Activated naive CD4-positive, alpha-beta T cell treated with anti-CD3 and anti-CD28 coated beads, Interleukin-2, amount 50 U/mL, for 24 hours (primary cell): ENCODE data around the gene ATP8B3.

Experiments used
- H3K27ac Mint-ChIP-seq: one replicate; pipeline ENCODE4 v1.8.0; 2021; ENCODE audit warnings: mild to moderate bottlenecking, mixed read lengths
- H3K27me3 Mint-ChIP-seq: one replicate; pipeline ENCODE4 v1.8.0; 2021; ENCODE audit warnings: mixed read lengths
- H3K36me3 Mint-ChIP-seq: one replicate; pipeline ENCODE4 v1.8.0; 2021; ENCODE audit warnings: mixed read lengths
- H3K4me1 Mint-ChIP-seq: one replicate; pipeline ENCODE4 v1.8.0; 2021; ENCODE audit warnings: mixed read lengths
- H3K4me3 Mint-ChIP-seq: one replicate; pipeline ENCODE4 v1.8.0; 2021; ENCODE audit warnings: mild to moderate bottlenecking, mixed read lengths
- H3K9me3 Mint-ChIP-seq: one replicate; pipeline ENCODE4 v1.8.0; 2021; ENCODE audit warnings: mixed read lengths

Gene ATP8B3

DNA sequence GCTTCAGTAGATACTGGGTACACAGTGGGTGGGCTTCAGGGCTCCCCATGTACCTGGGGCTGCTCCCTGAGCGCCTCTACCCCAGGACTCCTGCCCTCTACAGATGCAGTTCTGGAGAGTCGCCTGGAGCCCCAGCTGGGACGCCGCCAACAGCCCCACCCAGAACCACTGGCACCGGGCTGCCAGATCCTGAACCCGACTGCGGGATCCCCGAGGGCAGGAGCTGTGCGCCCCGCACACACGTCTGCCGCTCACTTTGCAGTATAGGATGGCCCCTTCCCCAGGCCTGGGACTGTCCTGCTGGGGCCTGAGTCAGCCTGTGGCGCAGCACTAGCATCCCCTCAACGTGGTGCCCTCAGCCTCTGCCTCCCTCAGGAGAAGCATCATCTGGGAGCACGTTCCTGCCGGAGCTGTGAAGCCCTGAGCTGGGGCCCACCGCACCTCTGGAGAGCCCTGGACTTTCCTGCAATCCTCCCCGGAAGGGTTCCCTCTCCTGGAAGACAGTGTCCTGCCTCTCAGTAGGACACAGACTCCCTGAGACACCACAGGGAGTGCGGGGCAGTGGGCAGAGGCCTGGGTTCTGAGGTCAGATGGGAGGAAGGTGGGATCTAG lies 32.5 kb upstream of the ATP8B3 start:
- Mint-ChIP-seq H3K27me3 (no peaks in the 10 kb centered on the region), H3K36me3 (no peaks in the 10 kb centered on the region), H3K9me3 (no peaks in the 10 kb centered on the region), H3K27ac (no peak overlapping the region), H3K4me3 (no peak overlapping the region), H3K4me1 (peaks cover 72% of the 10 kb centered on the region)

DNA sequence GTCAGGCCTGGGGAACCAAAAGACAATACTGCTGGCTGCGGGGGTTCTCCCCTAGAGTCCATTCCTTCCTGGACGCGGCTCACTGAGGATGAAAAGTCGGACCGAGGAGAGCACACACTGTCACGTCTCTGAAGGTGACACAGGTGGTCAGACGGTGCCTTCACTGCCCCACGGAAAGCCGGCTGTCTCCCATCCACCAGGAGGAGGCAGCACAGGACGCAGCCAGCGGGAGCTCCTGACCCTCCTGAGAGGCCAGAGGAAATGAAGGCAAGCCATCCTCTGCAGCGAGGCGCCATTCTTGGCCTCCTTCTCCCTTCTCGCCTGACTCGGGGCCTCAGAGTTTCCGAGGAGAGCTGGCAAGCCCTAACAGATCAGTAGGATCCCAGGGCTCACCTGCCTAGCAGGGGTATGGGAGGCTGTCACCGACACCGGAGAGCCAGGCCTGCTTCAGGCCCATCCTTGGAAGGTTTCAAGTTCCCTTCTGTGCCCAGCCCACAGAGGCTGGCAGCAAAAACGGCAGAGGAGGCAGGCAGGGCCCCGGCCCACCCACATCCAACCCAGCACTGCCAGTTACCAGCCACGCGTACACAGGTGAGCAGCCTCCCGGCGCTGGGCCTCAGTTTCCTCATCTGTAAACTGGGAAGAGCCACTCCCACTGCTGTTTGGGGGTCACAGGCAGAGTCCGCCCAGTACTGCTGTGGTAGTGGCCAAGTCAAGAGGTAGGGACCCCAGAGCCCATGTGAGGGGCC lies 31.7 kb upstream of the ATP8B3 start:
- Mint-ChIP-seq H3K4me3 (peak overlapping the region; percentile 26), H3K27ac (no peak overlapping the region), H3K36me3 (no peaks in the 10 kb centered on the region)

DNA sequence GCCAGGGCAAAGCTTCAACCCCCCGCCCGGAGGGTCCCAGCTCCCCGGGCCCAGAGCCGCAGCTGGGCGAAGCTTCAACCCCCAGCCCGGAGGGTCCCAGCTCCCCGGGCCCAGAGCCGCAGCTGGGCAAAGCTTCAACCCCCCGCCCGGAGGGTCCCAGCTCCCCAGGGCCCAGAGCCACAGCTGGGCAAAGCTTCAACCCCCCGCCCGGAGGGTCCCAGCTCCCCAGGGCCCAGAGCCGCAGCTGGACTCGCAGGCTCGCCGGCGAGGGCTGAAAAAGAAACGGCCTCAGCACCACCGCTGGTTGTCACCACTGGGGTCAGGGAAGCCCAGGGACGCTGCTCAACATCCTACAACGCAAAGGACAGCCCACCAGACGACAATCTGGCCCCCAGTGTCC lies 31.0 kb upstream of the ATP8B3 start:
- H3K4me1 Mint-ChIP-seq: peaks cover 64% of the 10 kb centered on the region
- H3K9me3 Mint-ChIP-seq: no peaks in the 10 kb centered on the region
- H3K4me3 Mint-ChIP-seq: no peak overlapping the region
- H3K27me3 Mint-ChIP-seq: no peaks in the 10 kb centered on the region
- no peak overlapping the region for H3K27ac Mint-ChIP-seq
- H3K36me3 Mint-ChIP-seq: no peaks in the 10 kb centered on the region

More for the DNA sequence above, 31.7 kb upstream of the ATP8B3 start:
- H3K4me1 Mint-ChIP-seq: peaks cover 66% of the 10 kb centered on the region
- H3K27me3 Mint-ChIP-seq: no peaks in the 10 kb centered on the region
- no peaks in the 10 kb centered on the region for H3K9me3 Mint-ChIP-seq

DNA sequence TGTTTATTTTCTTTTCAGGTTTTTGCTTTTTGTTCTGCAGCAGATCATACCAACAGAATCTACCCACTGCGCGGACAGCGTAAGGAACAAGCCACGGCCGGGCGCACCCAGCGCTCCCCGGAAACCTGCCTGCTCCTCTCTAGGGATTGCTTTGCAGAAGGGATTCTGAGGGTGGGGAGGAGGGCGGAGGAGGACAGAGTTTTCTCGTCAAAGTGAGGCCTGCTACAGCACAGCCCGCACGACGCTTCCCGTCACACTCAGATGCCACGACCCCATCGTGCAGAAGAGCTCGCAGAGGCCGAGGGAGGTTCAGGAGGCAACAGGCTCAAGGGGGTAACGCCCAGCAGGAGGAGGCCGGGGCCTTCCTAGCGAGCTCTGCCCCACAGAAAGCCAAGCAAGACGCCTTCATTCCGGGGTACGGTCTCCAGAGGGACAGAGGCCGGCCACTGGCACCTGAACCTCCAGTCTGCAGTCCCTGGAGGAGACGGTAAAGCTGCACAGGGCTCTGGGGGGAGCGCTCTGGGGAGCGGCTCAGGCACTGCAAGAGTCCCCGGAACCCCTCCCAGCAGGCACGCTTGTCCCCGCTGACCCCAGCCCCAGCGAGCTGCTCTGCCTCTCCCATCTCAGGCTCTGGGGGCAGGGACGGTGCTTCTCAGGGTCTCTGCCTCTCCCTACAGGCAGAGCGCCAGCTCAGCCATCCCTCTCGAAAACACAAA lies 29.3 kb upstream of the ATP8B3 start:
- no peaks in the 10 kb centered on the region for H3K9me3 Mint-ChIP-seq
- H3K4me3 Mint-ChIP-seq: no peak overlapping the region
- no peaks in the 10 kb centered on the region for H3K36me3 Mint-ChIP-seq
- no peaks in the 10 kb centered on the region for H3K27me3 Mint-ChIP-seq
- H3K4me1 Mint-ChIP-seq: peaks cover 59% of the 10 kb centered on the region
- no peak overlapping the region for H3K27ac Mint-ChIP-seq

DNA sequence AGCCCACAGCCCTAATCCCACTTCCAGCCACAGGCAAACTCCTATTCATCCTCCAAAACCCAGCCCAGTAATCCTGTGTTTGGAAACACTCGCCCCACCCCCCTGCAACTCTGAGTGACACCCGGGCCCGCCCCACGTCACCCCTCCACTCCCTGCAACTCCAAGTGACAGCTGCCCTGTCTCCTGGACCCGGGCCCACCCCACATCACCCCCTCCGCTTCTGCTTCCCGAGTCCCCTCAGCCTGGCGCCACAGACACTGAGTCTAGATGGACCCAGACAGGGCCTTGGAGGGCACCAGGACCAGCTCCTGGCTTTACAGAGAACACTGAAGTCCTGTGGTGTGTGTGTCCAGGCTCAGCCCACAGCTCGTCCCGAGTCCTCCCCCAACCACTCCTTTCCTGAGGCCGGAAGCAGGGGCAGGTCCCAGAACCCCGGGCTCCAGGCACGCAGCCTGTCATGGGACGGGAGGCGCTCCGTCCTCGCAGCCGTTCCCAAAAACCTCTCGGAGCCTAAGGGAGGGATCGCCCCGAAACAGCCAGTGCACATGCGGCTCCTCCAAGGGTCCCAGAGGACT lies 28.6 kb upstream of the ATP8B3 start:
- no peaks in the 10 kb centered on the region for H3K9me3 Mint-ChIP-seq
- H3K27ac Mint-ChIP-seq: no peak overlapping the region
- no peaks in the 10 kb centered on the region for H3K36me3 Mint-ChIP-seq
- H3K4me3 Mint-ChIP-seq: no peak overlapping the region
- H3K4me1 Mint-ChIP-seq: peaks cover 56% of the 10 kb centered on the region
- no peaks in the 10 kb centered on the region for H3K27me3 Mint-ChIP-seq

DNA sequence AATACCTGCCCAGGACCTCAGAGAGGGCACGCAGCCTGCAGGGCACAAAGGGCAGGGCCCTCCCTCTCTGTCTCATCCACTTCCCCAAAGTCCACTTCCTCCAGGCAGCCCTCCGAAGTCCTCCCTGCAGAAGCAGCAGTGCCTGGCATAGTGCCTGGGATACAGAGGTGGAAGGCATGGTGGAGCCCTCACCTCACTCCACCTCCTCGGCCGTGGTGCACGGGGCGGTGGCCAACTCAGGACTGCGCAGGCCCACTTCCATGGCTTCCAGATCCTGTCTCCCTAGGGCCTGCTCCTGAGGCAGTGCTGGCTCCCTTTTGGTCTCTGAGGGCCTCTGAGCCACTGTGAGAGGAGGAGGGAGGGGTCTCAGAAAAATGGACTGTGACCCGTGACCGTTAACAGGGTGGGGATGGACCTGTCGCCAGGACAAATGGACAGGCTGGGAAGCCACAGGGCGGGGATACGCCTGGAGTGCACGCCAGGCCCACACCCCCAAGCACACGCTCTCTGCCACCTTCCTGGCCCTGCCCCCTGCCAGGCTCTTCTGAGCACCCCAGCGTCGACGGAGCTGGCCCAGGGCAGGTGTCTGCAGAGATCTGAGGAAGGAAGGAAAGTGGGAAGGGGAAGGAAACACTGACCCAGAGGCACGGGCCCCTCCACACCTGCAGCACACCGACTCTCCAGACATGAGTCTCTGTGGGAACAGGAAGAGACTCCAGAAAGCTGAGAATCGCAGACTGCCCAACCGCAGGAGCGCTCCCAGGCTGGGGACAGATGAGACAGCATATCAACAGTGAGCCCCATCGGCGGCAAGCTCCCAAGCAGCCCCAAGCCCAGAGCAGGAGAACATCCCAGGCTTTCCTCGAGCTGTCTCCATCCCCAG lies 27.8 kb upstream of the ATP8B3 start:
- Mint-ChIP-seq H3K4me3 (no peak overlapping the region), H3K4me1 (peaks cover 52% of the 10 kb centered on the region), H3K27me3 (no peaks in the 10 kb centered on the region), H3K36me3 (no peaks in the 10 kb centered on the region), H3K9me3 (no peaks in the 10 kb centered on the region), H3K27ac (no peak overlapping the region)

DNA sequence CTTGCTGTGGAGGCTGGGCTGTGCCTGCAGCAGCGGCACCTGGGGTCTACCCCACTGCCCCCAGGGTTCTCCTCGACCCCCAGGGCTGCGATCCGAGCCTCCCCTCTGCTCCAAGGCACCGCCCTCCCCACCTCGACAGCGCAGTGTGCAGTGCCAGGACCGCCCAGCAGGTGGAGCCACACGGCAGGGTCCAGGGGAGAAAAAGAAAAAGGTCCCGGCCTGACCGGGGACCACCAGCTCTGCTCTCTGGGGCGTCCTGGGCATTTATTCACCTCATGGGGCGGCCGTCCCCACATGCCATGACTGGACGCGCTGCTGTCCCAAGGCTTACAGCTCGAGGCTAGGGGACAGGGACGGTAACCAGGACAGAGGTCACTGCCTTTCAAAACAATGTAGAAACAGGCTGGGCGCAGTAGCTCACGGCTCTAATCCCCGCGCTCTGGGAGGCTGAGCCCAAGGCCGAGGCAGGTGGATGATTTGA lies 25.6 kb upstream of the ATP8B3 start:
- peaks cover 37% of the 10 kb centered on the region for H3K4me1 Mint-ChIP-seq
- H3K4me3 Mint-ChIP-seq: no peak overlapping the region
- H3K36me3 Mint-ChIP-seq: no peaks in the 10 kb centered on the region
- H3K9me3 Mint-ChIP-seq: no peaks in the 10 kb centered on the region
- H3K27me3 Mint-ChIP-seq: no peaks in the 10 kb centered on the region
- no peak overlapping the region for H3K27ac Mint-ChIP-seq

DNA sequence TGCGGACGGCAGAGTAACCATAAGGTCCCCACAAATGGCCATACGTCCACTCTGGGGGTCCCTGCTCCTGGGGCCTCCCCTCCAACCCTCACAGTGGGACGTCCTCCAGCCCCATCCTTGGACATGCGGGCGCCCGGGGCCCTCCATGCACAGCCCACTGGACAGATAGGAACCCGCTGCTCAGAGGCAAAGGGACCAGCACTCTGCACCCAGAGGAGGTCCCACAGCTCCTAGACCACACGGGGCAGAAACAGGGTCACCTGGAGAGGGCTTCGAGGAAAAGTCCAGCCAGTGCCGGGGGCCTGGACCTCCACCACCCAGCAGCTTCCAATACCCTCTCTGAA lies 25.1 kb upstream of the ATP8B3 start:
- H3K27me3 Mint-ChIP-seq: no peaks in the 10 kb centered on the region
- no peak overlapping the region for H3K4me3 Mint-ChIP-seq
- H3K36me3 Mint-ChIP-seq: no peaks in the 10 kb centered on the region
- no peaks in the 10 kb centered on the region for H3K9me3 Mint-ChIP-seq
- H3K27ac Mint-ChIP-seq: no peak overlapping the region
- H3K4me1 Mint-ChIP-seq: peaks cover 33% of the 10 kb centered on the region

DNA sequence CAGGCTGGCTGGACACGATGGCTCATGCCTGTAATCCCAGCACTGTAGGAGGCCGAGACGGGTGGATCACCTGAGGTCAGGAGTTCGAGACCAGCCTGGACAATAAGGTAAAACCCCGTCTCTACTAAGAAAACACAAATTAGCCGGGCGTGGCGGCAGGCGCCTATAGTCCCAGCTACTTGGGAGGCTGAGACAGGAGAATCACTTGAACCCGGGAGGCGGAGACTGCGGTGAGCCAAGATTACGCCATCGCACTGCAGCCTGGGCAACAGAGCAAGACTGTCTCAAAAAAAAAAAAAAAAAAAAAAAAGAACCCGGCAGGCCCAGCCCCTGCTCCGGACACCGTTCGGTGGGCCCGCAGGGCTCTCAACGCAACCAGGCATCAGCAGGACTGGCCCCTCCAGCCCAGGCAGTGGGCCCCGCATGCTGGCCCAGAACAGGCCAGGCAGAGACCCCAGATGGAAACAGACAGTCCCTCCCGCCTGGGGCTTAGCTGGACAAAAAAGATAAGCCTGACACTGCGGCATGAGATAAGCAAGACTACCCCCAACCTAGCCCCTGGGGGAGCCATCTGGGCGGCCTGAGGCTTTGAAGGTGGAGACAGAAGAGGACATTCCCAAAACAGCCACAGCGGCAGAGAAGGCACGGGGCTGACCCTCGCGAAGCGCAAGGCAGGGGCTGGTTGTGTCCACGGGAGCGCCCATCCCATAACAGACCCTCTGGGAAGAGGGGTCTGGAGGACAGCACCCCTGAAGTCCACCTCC lies 24.6 kb upstream of the ATP8B3 start:
- H3K27ac Mint-ChIP-seq: no peak overlapping the region
- no peak overlapping the region for H3K4me3 Mint-ChIP-seq
- no peaks in the 10 kb centered on the region for H3K36me3 Mint-ChIP-seq
- H3K4me1 Mint-ChIP-seq: peaks cover 27% of the 10 kb centered on the region
- no peaks in the 10 kb centered on the region for H3K27me3 Mint-ChIP-seq
- no peaks in the 10 kb centered on the region for H3K9me3 Mint-ChIP-seq

DNA sequence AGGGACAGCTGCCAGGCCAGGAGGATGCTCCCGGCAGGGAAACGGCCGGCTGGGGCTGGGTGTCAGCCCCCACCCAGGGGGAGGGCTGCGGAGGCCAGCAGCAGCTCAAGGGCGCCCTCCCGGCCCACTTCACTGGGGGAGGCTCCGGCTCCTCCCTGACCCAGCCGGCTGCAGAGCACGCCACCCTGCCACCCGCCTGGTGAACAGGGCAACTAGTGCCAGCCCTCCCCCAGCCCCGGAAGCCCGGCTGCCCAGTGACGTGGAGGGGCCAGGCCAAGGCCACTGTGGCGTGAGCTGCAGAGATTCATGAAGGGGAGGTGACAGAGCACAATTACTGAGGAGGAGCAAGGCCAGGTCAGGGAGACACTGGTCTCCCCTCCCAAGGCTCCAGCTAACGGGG lies 21.5 kb upstream of the ATP8B3 start:
- no peaks in the 10 kb centered on the region for H3K27me3 Mint-ChIP-seq
- H3K4me1 Mint-ChIP-seq: peaks cover 8% of the 10 kb centered on the region
- H3K27ac Mint-ChIP-seq: no peak overlapping the region

DNA sequence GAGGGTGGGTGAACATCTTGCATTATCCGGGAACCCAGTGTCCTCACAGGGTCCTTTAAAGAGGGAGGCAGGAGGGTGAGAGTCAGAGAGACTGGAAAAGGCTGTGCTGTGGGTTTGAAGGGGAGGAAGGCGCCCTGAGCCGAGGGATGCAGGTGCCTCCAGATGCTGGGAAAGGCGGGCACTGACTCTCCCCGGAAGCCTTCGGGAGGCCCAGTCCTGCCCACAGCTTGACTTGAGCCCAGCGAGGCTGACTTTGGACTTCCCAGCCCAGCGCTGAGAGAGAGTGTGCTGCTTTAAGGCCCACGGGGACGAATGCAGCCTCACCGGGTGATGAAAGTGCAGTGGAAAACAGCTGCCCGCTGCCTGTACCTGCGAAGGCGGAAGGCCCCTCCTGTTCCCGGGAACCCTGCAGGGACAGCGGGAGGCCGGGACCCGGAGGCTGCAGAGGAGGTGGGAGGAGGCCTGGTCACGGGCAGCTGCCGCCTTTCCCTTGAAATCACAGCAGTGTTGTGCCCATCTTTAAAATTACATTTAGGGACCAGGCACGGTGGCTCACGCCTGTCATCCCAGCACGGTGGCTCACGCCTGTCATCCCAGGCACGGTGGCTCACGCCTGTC lies 20.1 kb upstream of the ATP8B3 start:
- Mint-ChIP-seq H3K36me3 (peaks cover 1% of the 10 kb centered on the region), H3K27me3 (no peaks in the 10 kb centered on the region), H3K27ac (no peak overlapping the region), H3K4me1 (peaks cover 4% of the 10 kb centered on the region), H3K4me3 (no peak overlapping the region), H3K9me3 (no peaks in the 10 kb centered on the region)

More for the DNA sequence above, 21.5 kb upstream of the ATP8B3 start:
- H3K36me3 Mint-ChIP-seq: peaks cover 1% of the 10 kb centered on the region
- H3K9me3 Mint-ChIP-seq: no peaks in the 10 kb centered on the region
- H3K4me3 Mint-ChIP-seq: no peak overlapping the region

DNA sequence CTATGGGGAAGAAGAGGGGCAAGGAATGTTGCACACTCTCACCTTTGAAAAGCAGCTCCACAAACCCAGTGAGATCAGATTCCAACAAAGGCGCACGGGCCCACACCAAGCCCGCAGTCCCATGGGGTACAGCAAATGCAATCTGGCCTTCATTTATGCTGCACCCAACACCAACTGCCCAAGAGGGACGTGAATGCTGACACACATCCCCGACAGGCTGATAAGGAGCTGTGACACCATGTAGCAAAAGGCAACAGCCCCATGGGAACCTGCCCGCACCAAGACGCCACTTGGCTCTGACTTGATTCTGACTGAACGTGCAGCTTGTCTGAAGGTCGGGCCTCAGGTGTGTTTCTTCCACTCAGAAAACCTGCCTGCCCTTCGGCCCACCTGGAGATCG lies 18.9 kb upstream of the ATP8B3 start:
- Mint-ChIP-seq H3K4me1 (peaks cover 2% of the 10 kb centered on the region), H3K27ac (no peak overlapping the region), H3K9me3 (no peaks in the 10 kb centered on the region), H3K27me3 (no peaks in the 10 kb centered on the region), H3K4me3 (no peak overlapping the region), H3K36me3 (peaks cover 1% of the 10 kb centered on the region)

DNA sequence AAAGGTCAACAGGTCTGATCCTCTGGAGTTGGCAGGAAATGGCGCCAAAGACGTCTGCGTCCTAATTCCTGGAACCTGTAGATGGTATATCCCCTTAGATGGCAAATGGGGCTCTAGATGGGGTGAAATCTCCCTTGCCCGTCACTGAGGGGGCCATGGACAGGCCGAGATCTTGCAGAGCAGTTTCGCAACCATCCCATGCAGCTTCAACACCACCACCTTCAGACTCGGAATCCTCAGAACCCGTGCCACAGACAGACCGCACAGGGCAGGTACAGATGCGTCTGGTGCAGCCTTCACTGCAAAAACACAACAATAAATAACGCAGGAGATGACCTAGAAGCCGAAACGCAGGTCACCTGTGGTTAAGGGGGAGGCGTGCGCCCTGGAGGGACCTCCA lies 18.5 kb upstream of the ATP8B3 start:
- Mint-ChIP-seq H3K36me3 (peaks cover 3% of the 10 kb centered on the region), H3K4me1 (peaks cover 3% of the 10 kb centered on the region), H3K27ac (no peak overlapping the region), H3K4me3 (no peak overlapping the region), H3K27me3 (no peaks in the 10 kb centered on the region), H3K9me3 (no peaks in the 10 kb centered on the region)

DNA sequence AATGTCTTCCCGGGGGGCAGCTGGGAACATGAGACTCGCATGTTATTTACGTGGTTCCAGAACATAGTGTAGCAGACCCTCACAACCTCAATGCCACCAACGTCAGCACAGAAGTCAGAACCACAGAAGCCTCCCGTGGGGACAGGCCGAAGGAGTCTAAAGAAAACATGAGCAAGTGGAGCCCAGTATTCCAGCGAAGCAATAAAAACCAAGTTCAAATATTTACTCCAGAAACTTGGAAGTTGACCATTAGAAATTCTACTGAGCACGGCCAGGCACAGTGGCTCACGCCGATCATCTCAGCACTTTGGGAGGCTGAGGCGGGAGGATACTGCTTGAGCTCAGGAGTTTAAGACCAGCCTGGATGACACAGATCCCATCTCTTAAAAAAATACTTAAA lies 17.9 kb upstream of the ATP8B3 start:
- peak overlapping the region; percentile 51 for H3K27ac Mint-ChIP-seq
- H3K4me3 Mint-ChIP-seq: no peak overlapping the region
- peaks cover 3% of the 10 kb centered on the region for H3K36me3 Mint-ChIP-seq
- H3K27me3 Mint-ChIP-seq: no peaks in the 10 kb centered on the region
- no peaks in the 10 kb centered on the region for H3K9me3 Mint-ChIP-seq
- H3K4me1 Mint-ChIP-seq: peaks cover 3% of the 10 kb centered on the region
